DOHH2 (cell line): Measurements from ENCODE around the gene PGAP1.

Experiments used
- EZH2phosphoT487 ChIP-seq: fragments of 200-600 bp; sonication (generic); IDR thresholded peaks from 2 replicates; pipeline ENCODE4 v1.6.1; 2017; ENCODE audit warnings: borderline replicate concordance, mild to moderate bottlenecking, antibody characterized with exemption, low read length, moderate library complexity, mixed read lengths
- TF ChIP-seq, protein P1 (sequence below): fragments of 200-600 bp; sonication (generic); IDR thresholded peaks from one replicate; pipeline ENCODE4 v1.5.1; 2014; ENCODE audit warnings: antibody characterized with exemption, mild to moderate bottlenecking, low read depth, low read length; ENCODE audit not compliant: poor library complexity, severe bottlenecking

DNA sequence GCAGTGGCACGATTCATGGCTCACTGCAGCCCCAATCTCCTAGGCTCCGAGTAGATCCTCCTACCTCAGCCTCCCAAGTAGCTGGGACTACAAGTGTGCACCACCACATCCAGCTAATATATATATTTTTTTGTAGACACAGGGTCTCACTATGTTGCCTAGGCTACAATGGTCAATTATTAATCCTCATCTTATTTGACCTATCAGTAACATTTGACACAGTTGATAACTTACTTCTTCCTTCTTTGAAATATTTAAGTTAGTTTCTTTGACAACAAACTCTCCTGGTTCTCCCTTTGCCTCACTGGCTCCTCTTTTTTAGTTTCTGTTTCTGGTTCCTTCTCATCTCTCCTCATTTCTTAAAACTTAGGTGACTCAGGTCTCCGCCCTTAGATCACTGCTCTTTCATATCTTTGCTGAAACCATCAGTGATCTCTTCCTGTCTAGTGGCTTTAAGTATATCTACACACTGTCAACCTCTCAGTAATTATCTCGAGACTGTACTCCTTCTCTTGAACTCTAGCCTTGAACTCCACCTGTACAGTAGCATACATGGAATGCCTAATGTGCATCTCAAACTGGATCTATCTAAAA, 11.5 kb downstream of the PGAP1 start:
- TF ChIP-seq, protein P1, sequence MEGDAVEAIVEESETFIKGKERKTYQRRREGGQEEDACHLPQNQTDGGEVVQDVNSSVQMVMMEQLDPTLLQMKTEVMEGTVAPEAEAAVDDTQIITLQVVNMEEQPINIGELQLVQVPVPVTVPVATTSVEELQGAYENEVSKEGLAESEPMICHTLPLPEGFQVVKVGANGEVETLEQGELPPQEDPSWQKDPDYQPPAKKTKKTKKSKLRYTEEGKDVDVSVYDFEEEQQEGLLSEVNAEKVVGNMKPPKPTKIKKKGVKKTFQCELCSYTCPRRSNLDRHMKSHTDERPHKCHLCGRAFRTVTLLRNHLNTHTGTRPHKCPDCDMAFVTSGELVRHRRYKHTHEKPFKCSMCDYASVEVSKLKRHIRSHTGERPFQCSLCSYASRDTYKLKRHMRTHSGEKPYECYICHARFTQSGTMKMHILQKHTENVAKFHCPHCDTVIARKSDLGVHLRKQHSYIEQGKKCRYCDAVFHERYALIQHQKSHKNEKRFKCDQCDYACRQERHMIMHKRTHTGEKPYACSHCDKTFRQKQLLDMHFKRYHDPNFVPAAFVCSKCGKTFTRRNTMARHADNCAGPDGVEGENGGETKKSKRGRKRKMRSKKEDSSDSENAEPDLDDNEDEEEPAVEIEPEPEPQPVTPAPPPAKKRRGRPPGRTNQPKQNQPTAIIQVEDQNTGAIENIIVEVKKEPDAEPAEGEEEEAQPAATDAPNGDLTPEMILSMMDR: no peak
- TF ChIP-seq EZH2phosphoT487: no peak
